Gastroesophageal sphincter (tissue), 4 donors: ENCODE results near the gene SLC25A33. TPM values are rescaled to one million over a fixed set of nuclear protein-coding genes. Genes with fewer than 3 reads are reported as not detected.

Source experiments
- ATAC-seq: fragments of 150-250 bp; one replicate; pipeline ENCODE4 v1.9.1; 2016; ENCODE audit warnings: mild to moderate bottlenecking, moderate library complexity
- H3K27ac ChIP-seq, 4 donors: fragments of 200-600 bp; sonication (generic) in 3 of 4; 1 replicate in 3 of 4; 2 replicates in 1 of 4; pipeline ENCODE4 v1.5.1; 2016 to 2019
- H3K27me3 ChIP-seq: fragments of 200-600 bp; sonication (generic); one replicate; pipeline ENCODE4 v1.5.1; 2019
- H3K36me3 ChIP-seq, 2 donors: fragments of 200-600 bp; sonication (generic); one replicate each; pipeline ENCODE4 v1.5.1; 2019; ENCODE audit warnings: control low read depth in 1 of 2
- H3K4me1 ChIP-seq, 3 donors: fragments of 200-600 bp; sonication (generic); 1 replicate in 2 of 3; 2 replicates in 1 of 3; pipeline ENCODE4 v1.5.1; 2016 to 2019; ENCODE audit warnings: control low read depth in 2 of 3
- H3K4me3 ChIP-seq, 2 donors: fragments of 200-600 bp; sonication (generic); one replicate each; pipeline ENCODE4 v1.5.1; 2019; ENCODE audit warnings: mild to moderate bottlenecking in 1 of 2, moderate library complexity in 1 of 2
- H3K9me3 ChIP-seq, 3 donors: fragments of 200-600 bp; sonication (generic); one replicate each; pipeline ENCODE4 v1.5.1; 2017 to 2019; ENCODE audit warnings: control low read depth in 2 of 3
- CTCF ChIP-seq, 4 experiments: fragments of 200-600 bp in 2 of 4; fragments of 450-650 bp in 2 of 4; sonication (generic) in 1 of 4; IDR thresholded peaks; one replicate each; pipeline ENCODE4 v1.5.1; 2017 to 2019; ENCODE audit warnings: antibody characterized with exemption in 4 of 4, mild to moderate bottlenecking in 2 of 4, moderate library complexity in 2 of 4
- EP300 ChIP-seq: sonication (generic); formaldehyde crosslinking; IDR thresholded peaks from one replicate; pipeline ENCODE4 v1.6.1; 2017; ENCODE audit warnings: antibody characterized with exemption, mild to moderate bottlenecking
- POLR2A ChIP-seq, 2 donors: fragments of 450-650 bp; IDR thresholded peaks; one replicate each; pipeline ENCODE4 v1.6.1; 2017; ENCODE audit warnings: antibody characterized with exemption in 2 of 2, mild to moderate bottlenecking in 2 of 2, moderate library complexity in 1 of 2
- POLR2AphosphoS5 ChIP-seq: sonication (generic); formaldehyde crosslinking; IDR thresholded peaks from one replicate; pipeline ENCODE4 v1.6.1; 2017; ENCODE audit warnings: antibody characterized with exemption
- WGBS, 2 donors: methylation state at CpG; one replicate each; pipeline ENCODE4 v1.1.5; 2018; ENCODE audit warnings: low coverage in 1 of 2; 5-methylcytosine and 5-hydroxymethylcytosine counted together
- total RNA-seq, 4 donors: library from RNA; depleted of rRNA; stranded (reverse); fragments of >200 nt; gene quantifications; one replicate each; pipeline ENCODE4 v1.1.0, GENCODE V29; 2016

SLC25A33 gene
- total RNA-seq, 4 donors from 2014 or later = 7.0 to 11.5 (median 10.5) TPM

GRCh38 chr1:9593492-9594465 lies 54.5 kb downstream of the SLC25A33 start:
- Histone ChIP-seq H3K4me3 (no peak overlapping the region), H3K36me3 (peaks cover 0 to 23% of the 10 kb centered on the region in 2 donors), H3K9me3 (no peaks in the 10 kb centered on the region), H3K27me3 (no peaks in the 10 kb centered on the region), H3K27ac (peak overlapping the region in 2 of 4 donors; percentile 35 to 43), H3K4me1 (peaks cover 0 to 80% (median 15%) of the 10 kb centered on the region in 3 donors)
- TF ChIP-seq CTCF (IDR thresholded peaks at IDR 0.05) (no peak), POLR2AphosphoS5 (no peak), EP300 (no peak), POLR2A (IDR thresholded peaks at IDR 0.05) (no peak)
- peak; percentile 4 for ATAC-seq
- WGBS, 2 donors = 65% methylated on average over 2 of the region's 25 CpGs; no CpG with 5 or more reads in 1 of the 2 donors

GRCh38 chr1:9594471-9595155 lies 55.3 kb downstream of the SLC25A33 start:
- WGBS, 2 donors = 100% methylated on average over 1 of the region's 20 CpGs; no CpG with 5 or more reads in 1 of the 2 donors
- no peak for ATAC-seq
- H3K4me1 ChIP-seq = peaks cover 0 to 75% (median 13%) of the 10 kb centered on the region in 3 donors
- H3K27me3 ChIP-seq = no peaks in the 10 kb centered on the region
- no peak overlapping the region for H3K4me3 ChIP-seq
- H3K36me3 ChIP-seq = peaks cover 0 to 32% of the 10 kb centered on the region in 2 donors
- H3K27ac ChIP-seq = no peak overlapping the region
- H3K9me3 ChIP-seq = no peaks in the 10 kb centered on the region
- no peak for TF ChIP-seq CTCF (IDR thresholded peaks at IDR 0.05)
- no peak for TF ChIP-seq EP300
- TF ChIP-seq POLR2AphosphoS5 = no peak
- TF ChIP-seq POLR2A (IDR thresholded peaks at IDR 0.05) = peak in 1 of 2 donors; percentile 2

DNA sequence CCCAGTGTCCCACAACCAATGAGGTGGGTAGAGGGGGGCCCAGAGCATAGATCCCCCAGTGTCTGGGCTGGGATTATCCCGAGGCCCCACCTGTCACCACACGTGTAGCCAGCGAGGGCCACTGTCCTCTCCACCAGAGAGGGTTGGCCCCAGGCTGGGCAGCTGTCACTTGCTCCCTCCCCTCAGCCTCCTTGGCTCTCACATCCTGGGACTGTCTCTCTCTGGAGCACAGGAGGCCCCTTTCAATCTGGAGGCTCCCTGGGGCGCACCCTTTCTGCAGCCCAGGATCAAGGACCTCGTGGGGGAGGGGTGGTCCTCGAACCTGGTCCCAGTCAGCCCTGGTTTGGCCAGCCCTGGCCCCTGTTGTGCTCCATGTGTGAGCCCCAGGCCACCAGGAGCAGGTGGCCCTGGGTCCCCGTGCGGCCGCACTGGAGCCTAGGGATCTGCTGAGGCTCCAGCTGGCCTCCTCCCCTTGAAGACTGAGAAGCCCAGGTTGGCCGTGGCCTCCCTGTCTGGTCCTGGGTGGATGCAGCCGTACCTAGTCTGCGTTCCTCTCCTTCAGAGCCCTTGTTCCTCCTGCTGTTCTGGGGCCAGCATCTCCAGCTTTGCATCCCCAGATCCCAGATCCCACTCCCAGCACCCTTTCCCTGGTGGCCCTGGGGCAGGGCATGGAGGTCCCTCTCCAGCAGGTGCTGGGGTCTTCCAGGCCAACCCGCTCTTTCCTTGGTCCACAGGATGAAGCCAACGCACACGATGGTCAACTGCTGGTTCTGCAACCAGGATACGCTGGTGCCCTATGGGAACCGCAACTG lies 56.1 kb downstream of the SLC25A33 start:
- Histone ChIP-seq H3K4me1 (peaks cover 0 to 67% (median 6%) of the 10 kb centered on the region in 3 donors), H3K27ac (peak overlapping the region in 1 of 4 donors; percentile 1), H3K27me3 (no peaks in the 10 kb centered on the region), H3K36me3 (peaks cover 0 to 39% of the 10 kb centered on the region in 2 donors), H3K9me3 (no peaks in the 10 kb centered on the region), H3K4me3 (no peak overlapping the region)
- WGBS, 2 donors = 82% methylated on average over 2 of the region's 17 CpGs; no CpG with 5 or more reads in 1 of the 2 donors
- ATAC-seq = no peak
- no peak for TF ChIP-seq EP300
- TF ChIP-seq CTCF (IDR thresholded peaks at IDR 0.05) = no peak
- no peak for TF ChIP-seq POLR2A (IDR thresholded peaks at IDR 0.05)
- TF ChIP-seq POLR2AphosphoS5 = no peak

DNA sequence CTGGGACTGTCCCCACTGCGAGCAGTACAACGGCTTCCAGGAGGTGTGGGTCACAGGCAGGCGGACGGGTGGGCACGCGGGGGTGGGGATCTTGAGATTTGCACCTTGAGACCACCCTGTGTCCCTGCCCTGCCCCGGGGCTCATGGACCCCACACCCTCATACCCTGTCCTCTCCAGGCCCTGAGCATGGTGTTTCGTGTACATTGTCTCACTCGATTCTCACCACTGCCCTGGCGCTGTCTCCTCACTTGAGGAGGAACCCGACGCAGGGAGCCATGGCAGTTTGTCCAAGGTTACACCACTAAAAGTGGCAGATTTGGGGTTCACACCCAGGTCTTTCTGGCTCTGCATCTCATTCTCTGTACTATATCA lies 56.7 kb downstream of the SLC25A33 start:
- Histone ChIP-seq H3K9me3 (no peaks in the 10 kb centered on the region), H3K27me3 (no peaks in the 10 kb centered on the region), H3K4me3 (no peak overlapping the region), H3K27ac (peak overlapping the region in 1 of 4 donors; percentile 1), H3K4me1 (peaks cover 0 to 61% (median 6%) of the 10 kb centered on the region in 3 donors), H3K36me3 (peaks cover 0 to 45% of the 10 kb centered on the region in 2 donors)
- 86% methylated on average over 7 of the region's 12 CpGs; no CpG with 5 or more reads in 1 of the 2 donors for WGBS, 2 donors
- no peak for TF ChIP-seq CTCF (IDR thresholded peaks at IDR 0.05)
- no peak for TF ChIP-seq EP300
- TF ChIP-seq POLR2A (IDR thresholded peaks at IDR 0.05) = no peak
- TF ChIP-seq POLR2AphosphoS5 = no peak
- ATAC-seq = no peak
